NCI-H1105 treated with DMSO at 0.1 percent for 48 hours (cell line): ENCODE data around the gene SLC26A11.
"Not testable (repeated sequence)": the region's sequence is repeated elsewhere in the genome, so short reads cannot be mapped to it uniquely, and the experiment has no call there.

Source experiments
- DNase-seq: peaks from one replicate; lab custom pipeline; 2025; lab: John Stamatoyannopoulos, UW

The SLC26A11 gene

DNA sequence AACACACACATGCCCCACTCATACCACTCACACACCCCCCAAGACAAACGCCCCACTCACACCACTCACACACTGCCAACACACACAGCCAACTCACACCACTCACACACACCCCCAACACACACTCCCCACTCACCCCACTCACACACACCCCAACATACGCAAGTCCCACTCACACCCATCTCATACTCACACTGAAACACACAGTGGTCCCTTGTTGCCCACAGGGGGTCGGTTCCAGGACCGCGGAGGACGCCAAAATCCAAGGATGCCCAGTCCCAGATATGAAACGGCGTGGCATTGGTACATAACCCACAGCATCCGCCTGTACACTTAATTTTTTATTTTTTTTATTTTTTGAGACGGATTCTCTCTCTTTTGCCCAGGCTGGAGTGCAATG, 61.3 kb downstream of the SLC26A11 start:
- no peak for DNase-seq

DNA sequence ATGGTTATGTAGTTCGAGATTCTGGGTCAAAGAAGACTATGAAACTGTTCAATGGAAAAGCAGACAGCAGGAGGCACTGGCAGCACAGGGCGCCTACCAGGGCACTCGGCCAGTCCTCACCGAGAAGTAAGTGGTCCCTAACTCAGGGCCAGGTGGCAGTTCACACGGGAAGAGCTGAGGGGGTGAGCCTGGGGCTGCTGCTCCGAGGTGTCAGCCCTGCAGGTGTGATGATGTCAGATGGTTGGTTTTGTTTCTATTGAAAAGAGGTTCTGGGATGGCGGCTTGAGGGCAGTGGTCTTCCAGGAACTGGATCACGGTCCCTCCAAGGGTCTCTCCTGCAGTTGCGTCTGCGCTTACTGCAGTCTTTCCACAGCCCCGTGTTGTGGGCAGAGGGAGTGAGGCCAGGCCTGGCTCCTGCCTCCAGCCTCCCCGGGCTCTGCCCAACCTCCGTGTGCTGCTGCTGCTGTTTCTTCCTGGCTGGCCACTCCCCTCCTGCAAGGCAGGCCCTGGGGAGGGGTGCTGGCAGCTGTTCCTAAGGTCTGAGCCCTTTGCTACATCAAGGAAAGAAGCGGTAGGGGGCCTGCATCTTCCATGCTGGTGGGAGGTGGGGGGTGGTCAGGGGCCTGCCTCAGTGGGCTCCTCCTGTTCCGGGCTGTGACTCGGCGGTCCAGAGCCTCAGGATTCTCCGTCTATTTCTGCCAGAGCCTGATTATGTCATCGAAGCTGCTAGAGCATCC, 63.1 kb downstream of the SLC26A11 start:
- DNase-seq = no peak

DNA sequence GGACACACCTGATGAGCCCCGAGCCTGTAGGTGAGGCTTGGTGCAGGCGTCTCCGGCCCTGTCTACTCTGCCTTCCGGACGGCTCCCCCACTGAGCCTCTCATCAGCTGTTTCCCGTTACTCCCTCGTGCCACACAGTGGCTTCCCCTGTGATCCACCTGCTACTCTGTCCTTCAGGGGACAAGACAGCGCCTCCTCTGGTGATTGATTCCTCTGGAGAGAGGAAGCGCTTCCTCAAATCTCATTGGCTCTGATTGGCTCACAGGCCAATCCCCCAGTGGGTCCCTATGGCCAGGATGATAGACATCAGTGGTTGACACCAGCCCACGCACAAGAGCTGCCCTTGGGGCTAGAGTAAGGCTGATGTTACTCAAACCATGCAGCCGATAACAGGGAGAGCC, 64.4 kb downstream of the SLC26A11 start:
- no peak for DNase-seq

- no peak for DNase-seq
Observed at GRCh38 chr17:80285237-80285920, 65.2 kb downstream of the SLC26A11 start.

DNA sequence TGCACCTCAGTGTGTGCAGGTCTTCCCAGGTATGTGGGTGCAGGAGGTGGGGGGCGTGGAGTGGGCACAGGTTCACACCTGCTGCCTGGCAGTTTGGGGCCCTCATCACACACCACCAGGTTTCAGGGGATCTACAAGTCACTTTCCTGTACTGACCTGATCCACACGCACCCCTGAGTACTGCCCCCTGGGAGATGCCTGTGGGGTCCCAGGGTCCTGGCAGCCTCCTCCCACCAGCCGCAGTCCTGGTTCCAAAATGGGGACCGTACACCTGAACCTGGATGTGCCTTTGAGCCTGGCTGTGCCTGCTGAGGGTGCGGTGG, 66.4 kb downstream of the SLC26A11 start:
- no peak for DNase-seq

- DNase-seq = no peak
Observed at GRCh38 chr17:80287038-80287437, 66.8 kb downstream of the SLC26A11 start.

DNA sequence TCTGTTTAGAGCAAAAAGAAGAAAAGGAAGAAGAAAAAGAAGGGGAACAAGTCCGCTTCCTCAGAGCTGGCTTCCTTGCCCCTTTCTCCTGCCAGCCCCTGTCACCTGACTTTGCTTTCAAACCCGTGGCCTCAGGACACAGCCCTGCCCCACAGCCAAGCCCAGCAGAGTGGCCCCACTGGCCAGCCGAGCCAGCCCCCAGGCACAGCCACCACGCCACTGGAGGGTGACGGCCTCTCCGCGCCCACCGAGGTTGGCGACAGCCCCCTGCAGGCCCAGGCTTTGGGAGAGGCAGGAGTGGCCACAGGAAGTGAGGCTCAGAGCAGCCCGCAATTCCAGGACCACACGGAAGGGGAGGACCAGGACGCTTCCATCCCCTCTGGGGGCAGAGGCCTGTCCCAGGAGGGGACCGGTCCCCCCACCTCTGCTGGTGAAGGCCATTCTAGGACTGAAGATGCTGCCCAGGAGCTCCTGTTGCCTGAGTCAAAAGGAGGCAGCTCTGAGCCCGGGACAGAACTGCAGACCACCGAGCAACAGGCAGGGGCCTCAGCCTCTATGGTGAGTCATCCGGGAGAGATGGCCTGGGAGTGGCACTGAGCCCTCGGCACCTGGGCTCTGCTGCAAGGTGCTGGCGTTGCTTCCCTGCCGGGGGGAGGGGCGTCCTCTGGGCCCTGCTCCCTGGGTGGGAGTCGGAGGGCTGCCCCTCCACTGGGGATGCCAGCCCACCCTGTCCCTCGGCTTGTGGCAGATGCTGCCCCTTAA, 67.8 kb downstream of the SLC26A11 start:
- no peak for DNase-seq

DNA sequence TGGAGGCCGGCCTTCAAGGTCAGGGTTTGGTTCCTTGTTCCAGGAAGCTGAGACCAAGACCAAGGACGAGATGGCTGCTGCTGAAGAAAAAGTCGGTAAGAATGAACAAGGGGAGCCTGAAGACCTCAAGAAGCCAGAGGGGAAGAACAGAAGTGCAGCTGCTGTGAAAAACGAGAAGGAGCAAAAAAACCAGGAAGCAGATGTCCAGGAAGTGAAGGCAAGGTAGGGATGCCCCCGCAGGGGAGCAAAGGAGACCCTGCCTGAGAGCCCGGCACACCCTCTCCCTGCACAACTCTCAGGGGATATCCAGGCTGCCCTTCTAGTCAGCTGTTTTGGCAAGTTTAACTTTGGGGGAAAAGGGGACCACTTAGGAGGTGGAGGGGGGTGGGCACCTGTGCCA, 69.4 kb downstream of the SLC26A11 start:
- no peak for DNase-seq

GRCh38 chr17:80290156-80290555, 69.9 kb downstream of the SLC26A11 start:
- no peak for DNase-seq

- DNase-seq = no peak
Observed at GRCh38 chr17:80291260-80291659, 71.0 kb downstream of the SLC26A11 start.

- no peak for DNase-seq
Observed at GRCh38 chr17:80291691-80292487, 71.7 kb downstream of the SLC26A11 start.

- DNase-seq = no peak
Observed at GRCh38 chr17:80292521-80292971, 72.3 kb downstream of the SLC26A11 start.

GRCh38 chr17:80294210-80294609, 74.0 kb downstream of the SLC26A11 start:
- DNase-seq = no peak

- no peak for DNase-seq
Observed at GRCh38 chr17:80294653-80295052, 74.4 kb downstream of the SLC26A11 start.

- DNase-seq = no peak
Observed at GRCh38 chr17:80295146-80295545, 74.9 kb downstream of the SLC26A11 start.

GRCh38 chr17:80295559-80295958, 75.3 kb downstream of the SLC26A11 start:
- DNase-seq = no peak

GRCh38 chr17:80296221-80296620, 76.0 kb downstream of the SLC26A11 start:
- no peak for DNase-seq

GRCh38 chr17:80297996-80298560, 77.9 kb downstream of the SLC26A11 start:
- DNase-seq = peak; percentile 1

DNA sequence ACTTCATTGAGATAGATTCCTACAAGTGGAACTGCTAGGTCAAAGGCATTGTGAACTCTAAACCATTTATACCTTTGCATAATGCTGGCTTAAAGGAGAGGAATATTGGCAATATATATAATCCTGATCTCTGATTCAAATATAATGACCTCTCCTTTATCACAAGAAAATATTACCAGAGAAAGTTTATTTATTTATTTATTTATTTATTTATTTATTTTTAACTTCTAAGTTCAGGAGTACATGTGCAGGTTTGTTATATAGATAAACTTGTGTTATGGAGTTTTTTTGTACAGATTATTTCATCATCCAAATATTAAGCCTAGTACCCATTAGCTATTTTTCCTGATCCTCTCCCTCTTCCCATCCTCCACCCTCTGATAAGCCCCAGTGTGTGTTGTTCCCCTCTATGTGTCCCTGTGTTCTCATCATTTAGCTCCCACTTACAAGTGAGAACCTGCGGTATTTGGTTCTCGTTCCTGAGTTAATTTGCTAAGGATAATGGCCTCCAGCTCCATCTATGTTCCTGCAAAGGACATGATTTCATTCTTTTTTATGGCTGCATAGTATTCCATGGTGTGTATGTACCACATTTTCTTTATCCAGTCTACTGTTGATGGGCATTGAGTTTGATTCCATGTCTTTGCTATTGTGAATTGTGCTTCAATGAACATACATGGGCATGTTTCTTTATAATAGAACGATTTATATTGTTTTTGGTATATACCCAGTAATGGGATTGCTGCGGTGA, 79.3 kb downstream of the SLC26A11 start:
- not testable (repeated sequence) for DNase-seq

DNA sequence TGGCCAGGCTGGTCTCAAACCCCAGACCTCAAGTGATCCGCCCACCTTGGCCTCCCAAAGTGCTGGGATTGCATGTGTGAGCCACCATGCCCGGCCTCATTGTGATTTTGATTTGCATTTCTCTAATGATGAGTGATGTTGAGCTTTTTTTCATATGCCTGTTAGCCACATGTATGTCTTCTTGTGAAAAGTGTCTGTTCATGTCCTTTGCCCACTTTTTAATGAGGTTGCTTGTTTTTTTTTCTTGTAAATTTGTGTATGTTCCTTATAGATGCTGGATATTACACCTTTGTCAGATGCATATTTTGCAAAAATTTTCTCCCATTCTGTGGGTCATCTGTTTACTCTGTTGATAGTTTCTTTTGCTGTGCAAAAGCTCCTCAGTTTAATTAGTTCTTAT, 80.5 kb downstream of the SLC26A11 start:
- not testable (repeated sequence) for DNase-seq
